NCI-H2107 treated with DMSO at 0.1 percent for 48 hours (cell line): ENCODE results near the gene RTL9.
"Not testable (repeated sequence)": the region's sequence is repeated elsewhere in the genome, so short reads cannot be mapped to it uniquely, and the experiment has no call there.

Source experiments
- DNase-seq: peaks from one replicate; lab custom pipeline; 2025; ENCODE audit not compliant: unreplicated experiment; lab: John Stamatoyannopoulos, UW

The RTL9 gene

GRCh38 chrX:110358548-110358947 lies at the start of gene RTL9:
Gene RTL9 (plus strand): TSS chrX:110358848. CDS start chrX:110450618, 91,770 bp downstream.
- DNase-seq = no peak

- peak; percentile 94 for DNase-seq
Measured at GRCh38 chrX:110310000-110310790, 48.5 kb upstream of the RTL9 start.

- DNase-seq = no peak
Measured at GRCh38 chrX:110310896-110311295, 47.8 kb upstream of the RTL9 start.

- DNase-seq = no peak
Measured at GRCh38 chrX:110311437-110312230, 47.0 kb upstream of the RTL9 start.

- no peak for DNase-seq
Measured at GRCh38 chrX:110315551-110315950, 43.1 kb upstream of the RTL9 start.

DNA sequence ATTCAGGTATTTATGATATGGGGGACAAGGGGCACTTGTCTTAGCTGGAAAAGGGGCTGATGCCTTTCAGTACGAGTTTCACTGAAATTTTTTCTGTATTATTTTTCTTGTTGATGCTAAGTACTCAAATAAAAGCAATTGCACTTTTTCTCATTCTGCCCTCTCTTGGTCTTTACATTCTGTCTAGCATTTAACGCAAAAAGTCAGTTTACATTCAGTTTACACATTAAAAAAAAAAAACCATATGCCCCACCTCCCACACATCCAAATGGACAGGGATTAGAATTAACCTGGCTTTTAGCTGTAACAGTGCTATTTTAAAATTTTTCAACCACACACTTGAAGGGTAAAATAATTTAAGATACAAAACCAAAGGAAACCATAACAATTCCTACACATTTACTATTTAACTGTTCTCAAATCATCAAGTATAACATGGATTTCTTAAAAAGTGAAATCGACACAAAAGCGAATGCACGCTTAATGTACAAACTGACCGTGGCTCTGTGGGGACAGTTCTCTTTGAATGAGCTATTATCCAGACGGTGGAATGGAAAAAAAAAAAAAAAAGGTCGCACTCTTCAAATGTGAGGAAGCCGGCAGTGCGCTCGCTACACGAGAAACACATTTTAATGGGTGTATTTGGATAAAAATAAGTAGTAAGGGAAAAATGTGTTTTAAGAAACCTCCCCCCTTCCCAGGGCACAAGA lies 42.1 kb upstream of the RTL9 start:
- DNase-seq = no peak

DNA sequence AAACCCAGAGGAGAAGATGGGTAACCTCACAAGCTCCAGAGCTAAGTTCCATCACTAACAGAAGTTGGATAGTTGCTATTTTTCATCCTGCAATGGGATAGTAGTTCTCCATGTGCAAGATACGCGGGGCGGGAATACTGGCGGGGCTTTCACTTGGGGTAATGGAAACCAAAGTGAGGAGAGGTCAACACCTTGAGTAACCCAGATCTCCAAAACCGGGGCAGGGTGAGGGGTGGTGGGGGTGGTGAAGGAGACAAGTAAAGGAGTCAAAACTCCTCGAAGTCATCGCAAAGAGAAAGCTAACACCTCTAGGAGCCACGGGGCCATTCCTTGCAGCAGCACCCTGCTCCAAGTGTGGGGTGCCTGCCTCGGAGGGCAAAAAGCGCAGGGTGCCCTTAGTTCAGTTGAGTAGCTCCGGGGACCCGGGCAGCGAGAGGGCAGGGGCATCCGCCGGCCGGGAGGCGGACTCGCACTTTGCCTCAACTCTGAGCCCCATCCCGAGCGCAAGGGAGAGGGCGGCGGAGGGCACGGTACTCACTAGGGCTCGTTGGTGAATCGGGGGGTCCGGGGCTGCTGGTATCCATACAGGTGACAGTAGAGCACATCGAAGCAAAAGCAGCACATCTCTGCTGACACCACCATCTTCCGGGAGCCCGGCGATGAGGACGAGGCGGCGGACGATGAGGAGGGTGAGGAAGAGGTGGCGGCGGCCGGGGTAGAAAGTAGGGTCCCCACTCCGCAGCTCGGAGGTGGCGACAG lies 41.4 kb upstream of the RTL9 start:
- no peak for DNase-seq

DNA sequence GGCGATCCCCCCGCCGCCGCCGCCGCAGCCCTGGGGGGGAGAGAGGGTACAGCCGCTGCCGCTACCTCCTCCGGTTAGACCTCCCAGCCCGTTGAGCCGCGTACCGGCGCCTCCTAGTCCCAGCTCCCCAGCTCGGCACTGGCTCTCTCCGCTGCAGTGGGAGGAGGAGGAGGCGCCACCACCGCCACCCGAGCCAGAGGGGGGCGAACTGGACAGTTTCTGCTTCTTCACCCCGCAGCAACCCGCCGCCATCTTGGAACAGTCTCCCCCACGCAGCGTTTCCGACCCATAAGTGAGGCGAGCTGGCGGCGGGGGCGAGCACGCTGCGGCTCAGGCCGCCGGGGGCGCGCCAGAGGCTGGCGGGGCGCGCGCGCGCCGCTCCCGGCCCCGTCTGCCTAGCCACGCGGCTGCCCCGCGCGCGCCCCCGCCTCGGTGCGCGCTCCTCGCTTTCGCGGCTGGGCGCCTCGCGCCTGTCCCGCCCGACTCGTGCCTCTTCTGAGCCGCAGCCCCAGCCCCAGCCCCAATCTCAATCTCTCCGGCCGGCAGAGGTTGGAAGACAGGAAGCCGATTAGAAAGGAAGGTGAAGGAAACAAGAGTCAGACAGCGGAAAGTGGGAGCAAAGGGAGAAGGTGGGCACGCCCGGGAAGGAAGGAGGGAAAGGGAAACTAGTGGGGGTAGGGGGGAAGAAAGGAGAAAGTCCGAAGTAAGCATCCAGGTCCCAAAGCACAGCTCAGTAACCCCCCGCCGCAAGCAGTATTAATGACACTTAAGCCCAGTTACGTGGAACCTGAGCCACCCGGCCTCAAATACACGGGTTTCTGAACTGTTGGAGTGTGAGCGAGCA lies 40.6 kb upstream of the RTL9 start, which contains the start of gene AMMECR1:
TSS of gene AMMECR1 (minus strand) at position 266 of the 844 bp plus-strand sequence. CDS start at position 252, 14 bp downstream.
- peak; percentile 65 for DNase-seq

DNA sequence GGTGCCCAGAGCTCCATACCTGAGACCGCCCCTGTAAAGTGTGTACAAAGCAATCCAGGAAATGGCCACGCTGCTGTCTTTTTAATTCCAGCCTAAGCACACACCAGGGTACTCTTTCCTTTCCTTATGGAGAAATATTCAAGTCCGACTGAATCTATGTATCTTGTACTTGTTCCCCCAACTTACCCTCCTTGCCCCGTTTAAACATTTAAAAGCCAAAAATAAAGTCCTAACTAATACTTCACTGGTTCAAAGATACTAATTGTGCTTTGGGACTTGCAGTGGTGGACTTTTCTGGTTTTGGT lies 40.0 kb upstream of the RTL9 start:
- peak; percentile 80 for DNase-seq

DNA sequence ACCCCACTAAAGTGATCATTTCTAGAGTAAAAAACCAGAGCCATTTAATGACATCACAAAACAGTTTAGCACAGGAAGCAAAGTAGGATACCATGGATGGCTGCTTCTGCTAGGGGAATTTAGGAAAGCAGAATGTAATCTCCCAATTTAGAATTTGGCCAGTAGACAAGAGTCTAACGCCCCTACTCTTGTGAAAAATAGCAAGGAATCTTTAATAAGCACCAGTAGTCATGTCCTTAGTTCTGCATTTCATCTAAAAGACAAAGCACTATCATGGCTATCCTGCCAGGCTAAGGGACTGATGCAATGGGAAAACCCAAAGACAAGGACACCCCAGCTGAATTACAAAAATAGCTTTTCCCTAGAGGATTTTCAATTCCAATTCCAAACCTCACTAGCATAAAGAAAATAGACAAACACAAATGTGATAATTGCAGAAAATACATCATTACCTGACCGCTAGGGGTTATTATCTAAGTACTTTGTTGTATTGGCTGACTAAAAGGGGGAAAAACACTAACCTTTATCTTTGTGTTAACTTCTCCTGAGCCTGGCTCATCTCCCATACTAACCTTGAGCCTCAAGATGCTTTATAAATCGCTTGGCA lies 38.2 kb upstream of the RTL9 start:
- no peak for DNase-seq

- no peak for DNase-seq
Measured at GRCh38 chrX:110321081-110321480, 37.6 kb upstream of the RTL9 start.

DNA sequence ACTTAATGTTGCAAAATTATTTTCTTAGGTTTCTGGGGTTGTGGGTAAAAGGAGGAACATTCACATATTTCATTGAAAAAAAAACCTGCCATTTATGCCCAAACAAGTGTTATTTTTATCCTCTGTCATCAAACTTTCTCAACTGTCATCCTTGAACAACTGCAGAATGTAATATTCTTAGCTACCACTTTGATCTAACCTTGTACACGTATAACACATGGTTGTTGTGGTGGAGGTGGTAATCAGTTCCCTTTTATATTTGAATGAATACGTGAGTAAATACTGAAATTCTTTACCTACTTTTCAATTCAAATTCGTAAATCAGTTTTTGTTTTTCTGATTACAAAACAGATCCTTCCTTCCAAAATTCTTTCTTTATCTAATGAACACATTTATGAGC lies 37.0 kb upstream of the RTL9 start:
- no peak for DNase-seq

GRCh38 chrX:110322603-110323002 lies 36.0 kb upstream of the RTL9 start:
- peak; percentile 93 for DNase-seq

GRCh38 chrX:110326712-110327111 lies 31.9 kb upstream of the RTL9 start:
- no peak for DNase-seq

DNA sequence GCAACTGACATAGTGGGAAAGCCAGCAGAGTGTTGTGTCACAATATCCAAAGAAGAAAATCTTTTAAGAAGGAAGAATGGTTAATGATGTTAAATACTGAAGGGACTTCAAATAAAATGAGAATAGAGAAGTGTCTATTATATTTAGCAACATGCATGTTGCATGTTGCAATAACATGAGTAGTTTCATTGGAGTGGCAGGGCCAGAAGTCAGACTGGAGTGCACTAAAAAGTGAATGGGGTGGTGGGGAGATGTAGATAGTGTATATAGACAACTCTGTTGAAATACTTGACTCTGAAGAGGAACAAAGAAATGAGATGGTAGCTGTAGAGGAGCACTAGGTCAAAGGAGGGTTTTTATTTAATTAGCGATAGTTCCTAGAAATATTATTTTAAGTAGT lies 31.3 kb upstream of the RTL9 start:
- no peak for DNase-seq

DNA sequence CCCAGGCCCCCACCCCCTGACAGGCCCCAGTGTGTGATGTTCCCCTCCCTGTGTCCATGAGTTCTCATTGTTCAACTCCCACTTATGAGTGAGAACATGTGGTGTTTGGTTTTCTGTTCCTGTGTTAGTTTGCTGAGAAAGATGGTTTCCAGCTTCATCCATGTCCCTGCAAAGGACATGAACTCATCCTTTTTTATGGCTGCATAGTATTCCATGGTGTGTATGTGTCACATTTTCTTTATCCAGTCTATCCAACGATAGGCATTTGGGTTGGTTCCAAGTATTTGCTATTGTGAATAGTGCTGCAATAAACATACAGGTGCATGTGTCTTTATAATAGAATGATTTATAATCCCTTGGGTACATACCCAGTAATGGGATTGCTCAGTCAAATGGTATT lies 30.0 kb upstream of the RTL9 start:
- not testable (repeated sequence) for DNase-seq

DNA sequence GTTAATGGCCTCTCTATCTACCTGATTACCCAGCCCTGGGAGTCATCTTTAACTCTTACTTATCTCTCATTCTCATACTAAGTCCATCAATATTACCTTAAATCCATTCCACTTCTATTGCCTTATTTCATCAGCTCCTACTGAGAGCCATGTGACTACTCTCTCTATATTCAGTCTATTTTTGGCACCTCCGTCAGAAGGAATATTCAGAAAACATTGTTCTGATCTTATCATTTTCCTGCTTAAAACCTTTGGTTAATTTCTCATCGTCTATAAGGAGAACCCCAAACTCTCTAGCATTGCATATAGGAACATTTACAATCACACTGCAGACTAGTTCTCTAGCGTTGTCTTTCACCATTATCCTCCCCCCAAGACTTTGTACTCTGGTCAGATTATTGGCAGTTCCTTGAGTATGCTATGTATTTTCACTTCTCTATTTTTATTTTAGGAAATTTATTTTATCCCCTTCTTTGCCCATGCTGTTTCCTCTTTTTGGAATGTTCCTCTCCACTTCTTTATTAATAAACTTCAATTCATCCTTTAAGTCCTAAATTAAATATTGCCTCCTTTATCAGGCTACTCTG lies 27.1 kb upstream of the RTL9 start:
- DNase-seq = no peak

GRCh38 chrX:110333458-110333857 lies 25.2 kb upstream of the RTL9 start:
- DNase-seq = not testable (repeated sequence)

GRCh38 chrX:110338935-110339334 lies 19.7 kb upstream of the RTL9 start:
- DNase-seq = no peak
